Measurements from ENCODE around the gene MTAP. TPM values are rescaled to one million over a fixed set of nuclear protein-coding genes. Genes with fewer than 3 reads are reported as not detected.

MTAP gene
- polyA plus RNA-seq, 1 experiment, result 14.2 TPM

DNA sequence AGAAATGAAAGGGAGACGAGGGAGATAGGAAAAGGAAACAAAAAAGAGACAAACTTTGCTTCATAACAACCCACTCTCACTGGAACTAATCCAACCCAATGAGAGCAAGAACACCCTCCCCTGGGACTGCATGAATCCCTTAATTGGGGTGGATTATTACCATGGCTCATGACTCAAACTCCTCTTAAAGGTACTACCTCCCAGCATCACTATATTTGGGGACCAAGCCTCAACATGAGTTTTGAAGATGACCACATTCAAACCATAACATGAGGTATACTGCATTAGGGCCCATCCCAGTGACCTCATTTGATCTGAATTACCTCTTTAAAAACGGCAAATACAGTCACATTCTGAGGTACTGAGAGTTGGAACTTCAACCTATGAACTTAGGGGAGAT, 8.0 kb downstream of the MTAP start:
- CTCF ChIA-PET, result interaction anchor here (0.7 to 6.7 kb wide), 5 partner anchors 199 to 642 kb away, joined by 3 to 95 read pairs (median 57); partner anchors contain the start of gene CDKN2B

DNA sequence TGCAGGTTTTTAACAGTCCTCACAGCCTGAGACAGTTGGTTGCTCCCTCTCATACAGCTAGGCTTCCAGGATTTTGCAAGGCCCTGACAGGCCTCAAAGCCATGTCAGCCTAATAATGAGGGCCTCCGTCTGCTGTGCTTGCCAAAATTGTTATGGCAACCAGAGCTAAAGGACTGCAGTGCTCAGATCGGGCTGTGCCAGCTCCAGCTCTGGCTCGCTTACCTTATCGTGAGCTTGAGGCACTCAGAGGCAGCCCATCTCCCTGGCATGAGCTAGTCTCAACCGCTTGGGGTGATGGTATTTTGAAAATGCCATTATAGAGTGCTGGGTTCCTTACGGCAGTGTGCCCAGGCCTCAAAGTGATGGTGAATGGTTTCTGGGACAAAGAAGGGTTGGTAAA, 8.4 kb downstream of the MTAP start:
- H3K36me3 ChIP-seq (ENCODE audit: control insufficient read depth, insufficient read depth, low read length), result peaks cover 3% of the 10 kb centered on the region
- TF ChIP-seq, protein P1, sequence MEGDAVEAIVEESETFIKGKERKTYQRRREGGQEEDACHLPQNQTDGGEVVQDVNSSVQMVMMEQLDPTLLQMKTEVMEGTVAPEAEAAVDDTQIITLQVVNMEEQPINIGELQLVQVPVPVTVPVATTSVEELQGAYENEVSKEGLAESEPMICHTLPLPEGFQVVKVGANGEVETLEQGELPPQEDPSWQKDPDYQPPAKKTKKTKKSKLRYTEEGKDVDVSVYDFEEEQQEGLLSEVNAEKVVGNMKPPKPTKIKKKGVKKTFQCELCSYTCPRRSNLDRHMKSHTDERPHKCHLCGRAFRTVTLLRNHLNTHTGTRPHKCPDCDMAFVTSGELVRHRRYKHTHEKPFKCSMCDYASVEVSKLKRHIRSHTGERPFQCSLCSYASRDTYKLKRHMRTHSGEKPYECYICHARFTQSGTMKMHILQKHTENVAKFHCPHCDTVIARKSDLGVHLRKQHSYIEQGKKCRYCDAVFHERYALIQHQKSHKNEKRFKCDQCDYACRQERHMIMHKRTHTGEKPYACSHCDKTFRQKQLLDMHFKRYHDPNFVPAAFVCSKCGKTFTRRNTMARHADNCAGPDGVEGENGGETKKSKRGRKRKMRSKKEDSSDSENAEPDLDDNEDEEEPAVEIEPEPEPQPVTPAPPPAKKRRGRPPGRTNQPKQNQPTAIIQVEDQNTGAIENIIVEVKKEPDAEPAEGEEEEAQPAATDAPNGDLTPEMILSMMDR (IDR thresholded peaks at IDR 0.05; ENCODE audit: insufficient read depth, low read depth, low read length), result no peak
- no peak overlapping the region for H3K4me3 ChIP-seq (ENCODE audit: low read depth, low read length)
- CTCF ChIA-PET, result interaction anchor here (0.7 to 6.7 kb wide), 5 partner anchors 198 to 642 kb away, joined by 3 to 95 read pairs (median 57); partner anchors contain the start of gene CDKN2B
- no peak for DNase-seq (ENCODE audit: low read depth)
- POLR2A ChIA-PET, result no interaction called here
- no peaks in the 10 kb centered on the region for H3K27me3 ChIP-seq (ENCODE audit: control insufficient read depth, insufficient read depth, low read length)

More for the DNA sequence above, 8.0 kb downstream of the MTAP start:
- DNase-seq (ENCODE audit: low read depth), result no peak
- TF ChIP-seq, protein P1 (IDR thresholded peaks at IDR 0.05; ENCODE audit: insufficient read depth, low read depth, low read length), result no peak
- Histone ChIP-seq H3K4me3 (ENCODE audit: low read depth, low read length) (no peak overlapping the region), H3K36me3 (ENCODE audit: control insufficient read depth, insufficient read depth, low read length) (peaks cover 3% of the 10 kb centered on the region), H3K27me3 (ENCODE audit: control insufficient read depth, insufficient read depth, low read length) (no peaks in the 10 kb centered on the region)
- POLR2A ChIA-PET, result no interaction called here

DNA sequence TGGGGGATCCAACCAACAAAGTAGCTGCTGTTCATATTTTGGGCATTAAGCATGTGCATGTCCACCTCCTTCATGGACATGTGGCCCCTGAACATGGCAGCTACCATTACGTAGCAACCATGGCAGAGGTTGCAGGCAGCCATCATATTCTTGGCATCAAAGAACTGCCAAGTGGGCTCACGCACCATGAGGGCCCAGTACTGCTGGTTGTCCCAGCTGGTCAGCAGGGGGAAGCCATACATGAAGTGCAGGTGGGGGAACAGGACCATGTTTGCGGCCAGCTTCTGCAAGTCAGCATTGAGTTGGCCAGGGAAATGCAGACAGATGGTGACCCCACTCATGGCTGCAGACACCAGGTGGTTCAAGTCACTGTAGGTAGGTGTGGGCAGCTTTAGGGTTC, 9.5 kb downstream of the MTAP start:
- POLR2A ChIA-PET, result no interaction called here
- TF ChIP-seq, protein P1 (IDR thresholded peaks at IDR 0.05; ENCODE audit: insufficient read depth, low read depth, low read length), result no peak
- H3K4me3 ChIP-seq (ENCODE audit: low read depth, low read length), result no peak overlapping the region
- CTCF ChIA-PET, result interaction anchor here (0.6 to 6.7 kb wide), 19 partner anchors 8 to 732 kb away, joined by 3 to 95 read pairs (median 5); partner anchors contain the start of genes CDKN2B, CDKN2B-AS1 and MTAP
- no peak for DNase-seq (ENCODE audit: low read depth)
- H3K36me3 ChIP-seq (ENCODE audit: control insufficient read depth, insufficient read depth, low read length), result peaks cover 7% of the 10 kb centered on the region
- no peaks in the 10 kb centered on the region for H3K27me3 ChIP-seq (ENCODE audit: control insufficient read depth, insufficient read depth, low read length)

DNA sequence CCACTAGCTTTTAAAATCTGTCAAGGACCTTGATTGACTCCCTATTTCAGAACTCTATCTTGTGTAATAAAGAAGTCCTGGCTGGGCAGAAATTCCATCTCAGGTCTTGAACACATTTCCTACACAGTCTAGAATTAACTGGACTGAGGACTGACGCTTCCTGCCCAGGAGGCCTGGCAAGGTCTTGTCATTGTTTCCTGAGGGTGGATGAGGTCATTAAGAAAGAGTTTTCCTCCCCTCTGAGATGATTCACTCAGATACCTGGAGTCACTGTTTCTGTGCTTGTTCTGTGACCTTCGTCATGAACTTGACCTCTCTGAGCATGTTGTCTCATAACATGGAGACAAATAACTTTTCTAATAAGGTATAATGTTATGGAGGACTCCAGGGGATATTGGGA, 10.0 kb downstream of the MTAP start:
- DNase-seq (ENCODE audit: low read depth), result no peak
- CTCF ChIA-PET, result interaction anchor here (1.0 to 6.7 kb wide), 23 partner anchors 9 to 644 kb away, joined by 3 to 95 read pairs (median 5); partner anchors contain the start of genes CDKN2B, CDKN2B-AS1 and MTAP
- H3K4me3 ChIP-seq (ENCODE audit: low read depth, low read length), result no peak overlapping the region
- no peaks in the 10 kb centered on the region for H3K27me3 ChIP-seq (ENCODE audit: control insufficient read depth, insufficient read depth, low read length)
- peaks cover 7% of the 10 kb centered on the region for H3K36me3 ChIP-seq (ENCODE audit: control insufficient read depth, insufficient read depth, low read length)
- TF ChIP-seq, protein P1 (IDR thresholded peaks at IDR 0.05; ENCODE audit: insufficient read depth, low read depth, low read length), result no peak
- POLR2A ChIA-PET, result no interaction called here

DNA sequence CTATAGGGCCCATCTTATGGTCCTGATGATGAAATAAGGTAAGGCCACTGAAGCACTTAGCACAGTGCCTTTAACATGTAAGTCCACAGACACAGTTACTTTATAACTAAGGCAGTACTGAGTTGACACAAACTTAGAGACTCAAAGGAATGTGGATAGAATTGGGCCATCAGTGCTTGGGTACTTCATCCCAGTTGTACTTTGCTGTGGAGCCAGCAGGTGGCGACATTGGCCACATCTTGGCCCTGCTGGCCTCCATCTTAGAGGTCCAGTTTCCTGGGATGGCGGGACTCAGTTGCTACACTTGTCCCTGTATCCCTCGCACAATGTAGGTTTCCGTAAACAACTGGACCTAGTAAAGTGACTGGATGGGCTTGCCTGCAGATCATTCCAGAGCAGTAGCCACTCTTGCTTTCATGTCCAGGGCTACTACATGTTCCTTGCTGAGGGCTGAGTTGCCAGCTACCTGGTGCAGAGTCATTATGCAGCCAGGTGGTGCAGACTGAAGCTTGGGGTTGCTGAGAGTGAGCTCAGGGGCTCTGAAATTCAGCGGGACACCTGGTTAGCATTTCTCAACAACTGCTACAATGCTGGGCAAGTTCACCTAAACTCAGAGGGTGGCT, 10.6 kb downstream of the MTAP start:
- H3K36me3 ChIP-seq (ENCODE audit: control insufficient read depth, insufficient read depth, low read length), result peaks cover 9% of the 10 kb centered on the region
- CTCF ChIA-PET, result interaction anchor here (0.7 to 6.7 kb wide), 46 partner anchors 10 to 643 kb away, joined by 3 to 95 read pairs (median 4); partner anchors contain the start of genes CDKN2A, CDKN2B, CDKN2B-AS1 and MTAP
- DNase-seq (ENCODE audit: low read depth), result no peak
- no peaks in the 10 kb centered on the region for H3K27me3 ChIP-seq (ENCODE audit: control insufficient read depth, insufficient read depth, low read length)
- POLR2A ChIA-PET, result no interaction called here
- TF ChIP-seq, protein P1 (IDR thresholded peaks at IDR 0.05; ENCODE audit: insufficient read depth, low read depth, low read length), result peak; percentile 84
- no peak overlapping the region for H3K4me3 ChIP-seq (ENCODE audit: low read depth, low read length)
